ENCODE measurements around the gene PIK3C2B.

Gene PIK3C2B

GRCh38 chr1:204464701-204465100, 29.9 kb downstream of the PIK3C2B start:
- H3K4me3 ChIP-seq (ENCODE audit: low read depth, low read length): no peak overlapping the region

GRCh38 chr1:204464187-204464631, 30.4 kb downstream of the PIK3C2B start:
- no peak overlapping the region for H3K4me3 ChIP-seq (ENCODE audit: low read depth, low read length)
- TF ChIP-seq CTCF (IDR thresholded peaks at IDR 0.05; ENCODE audit: control insufficient read depth, extremely low read depth, insufficient read depth): no peak
- no peak for DNase-seq (ENCODE audit: low read depth)

More at GRCh38 chr1:204464701-204465100, 29.9 kb downstream of the PIK3C2B start:
- DNase-seq (ENCODE audit: low read depth): no peak
- TF ChIP-seq CTCF (IDR thresholded peaks at IDR 0.05; ENCODE audit: control insufficient read depth, extremely low read depth, insufficient read depth): no peak

- TF ChIP-seq CTCF (IDR thresholded peaks at IDR 0.05; ENCODE audit: control insufficient read depth, extremely low read depth, insufficient read depth): no peak
- no peak for DNase-seq (ENCODE audit: low read depth)
- no peak overlapping the region for H3K4me3 ChIP-seq (ENCODE audit: low read depth, low read length)
These were observed 31.2 kb downstream of the PIK3C2B start for GRCh38 chr1:204463125-204464060.

- no peak for DNase-seq (ENCODE audit: low read depth)
- no peak for TF ChIP-seq CTCF (IDR thresholded peaks at IDR 0.05; ENCODE audit: control insufficient read depth, extremely low read depth, insufficient read depth)
- no peak overlapping the region for H3K4me3 ChIP-seq (ENCODE audit: low read depth, low read length)
These were observed 32.4 kb downstream of the PIK3C2B start for GRCh38 chr1:204462229-204462561.

GRCh38 chr1:204461331-204462228, 33.0 kb downstream of the PIK3C2B start:
- no peak for TF ChIP-seq CTCF (IDR thresholded peaks at IDR 0.05; ENCODE audit: control insufficient read depth, extremely low read depth, insufficient read depth)
- no peak overlapping the region for H3K4me3 ChIP-seq (ENCODE audit: low read depth, low read length)
- DNase-seq (ENCODE audit: low read depth): no peak

- TF ChIP-seq CTCF (IDR thresholded peaks at IDR 0.05; ENCODE audit: control insufficient read depth, extremely low read depth, insufficient read depth): no peak
- no peak overlapping the region for H3K4me3 ChIP-seq (ENCODE audit: low read depth, low read length)
- no peak for DNase-seq (ENCODE audit: low read depth)
These were observed 34.3 kb downstream of the PIK3C2B start for GRCh38 chr1:204460346-204460745.
